ENCODE results near the gene FAM241A. TPM values are rescaled to one million over a fixed set of nuclear protein-coding genes. Genes with fewer than 3 reads are reported as not detected.

FAM241A gene
- total RNA-seq, 1 donor from 2014 or later: 6.8 TPM

DNA sequence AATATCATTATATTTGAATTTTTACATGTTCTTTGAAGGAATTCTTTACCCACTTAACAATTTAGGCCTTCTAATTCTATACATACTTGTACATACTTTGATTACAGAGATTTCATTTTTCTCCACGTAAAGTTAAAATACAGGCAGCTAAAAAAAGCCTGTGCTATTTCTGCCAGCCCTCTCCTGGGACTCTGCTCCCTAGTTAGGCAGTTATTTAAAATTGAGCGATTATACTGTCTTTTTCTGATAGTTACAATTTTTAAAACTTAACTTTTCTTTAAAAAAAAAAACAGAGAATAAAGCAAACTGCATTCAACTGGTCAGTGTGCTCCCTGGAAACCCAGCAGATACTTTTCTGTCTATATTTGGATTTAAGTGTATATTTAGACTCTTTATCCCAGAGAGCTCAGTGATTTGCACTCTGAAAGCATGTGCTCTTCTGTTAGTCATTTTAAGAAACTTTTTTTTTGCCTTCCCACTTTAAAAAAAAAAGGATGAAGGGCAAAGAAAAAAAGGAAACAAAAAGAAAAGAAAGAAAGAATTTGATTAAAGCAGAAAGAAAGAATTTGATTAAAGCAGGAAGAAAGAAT is 18.1 kb upstream of the FAM241A start:
- peaks cover 0 to 4% of the 10 kb centered on the region in 2 donors for H3K4me1 ChIP-seq
- TF ChIP-seq CTCF (IDR thresholded peaks at IDR 0.05): no peak
- DNase-seq (ENCODE audit: low spot score in 2 of 2): no peak
- H3K36me3 ChIP-seq: no peaks in the 10 kb centered on the region
- H3K27ac ChIP-seq: peak overlapping the region in 1 of 2 donors; percentile 44
- no peaks in the 10 kb centered on the region for H3K9me3 ChIP-seq
- intact Hi-C loops (cut with DNase I): loop anchor here (2.0 kb wide), 1 partner anchor 18 kb away; the partner anchor contains the start of gene FAM241A
- no peaks in the 10 kb centered on the region for H3K27me3 ChIP-seq
- no peak overlapping the region for H3K4me3 ChIP-seq

DNA sequence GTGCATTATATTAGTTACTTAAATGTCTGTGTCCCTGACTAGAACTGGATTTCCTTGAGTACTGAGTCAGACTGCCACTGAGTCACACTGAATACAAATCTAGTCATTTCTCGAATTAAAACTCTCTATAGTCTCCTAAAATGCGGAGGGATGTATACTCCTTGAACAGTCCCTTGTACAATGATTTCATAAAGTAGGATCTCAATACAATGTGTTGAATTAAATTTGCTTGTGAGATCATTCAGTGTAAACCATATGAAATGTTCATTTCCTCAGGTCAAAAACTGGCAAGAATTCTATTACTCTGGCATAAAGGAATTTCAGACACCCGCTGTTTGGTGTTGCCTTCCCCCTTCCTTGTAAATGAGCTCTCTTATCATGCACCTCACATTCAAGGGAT is 17.5 kb upstream of the FAM241A start:
- no peaks in the 10 kb centered on the region for H3K9me3 ChIP-seq
- TF ChIP-seq CTCF (IDR thresholded peaks at IDR 0.05): no peak
- no peaks in the 10 kb centered on the region for H3K27me3 ChIP-seq
- H3K27ac ChIP-seq: peak overlapping the region in 1 of 2 donors; percentile 44
- H3K4me1 ChIP-seq: peaks cover 0 to 4% of the 10 kb centered on the region in 2 donors
- intact Hi-C loops (cut with DNase I): loop anchor here (2.0 kb wide), 1 partner anchor 17 kb away; the partner anchor contains the start of gene FAM241A
- H3K36me3 ChIP-seq: no peaks in the 10 kb centered on the region
- no peak for DNase-seq (ENCODE audit: low spot score in 2 of 2)
- no peak overlapping the region for H3K4me3 ChIP-seq

DNA sequence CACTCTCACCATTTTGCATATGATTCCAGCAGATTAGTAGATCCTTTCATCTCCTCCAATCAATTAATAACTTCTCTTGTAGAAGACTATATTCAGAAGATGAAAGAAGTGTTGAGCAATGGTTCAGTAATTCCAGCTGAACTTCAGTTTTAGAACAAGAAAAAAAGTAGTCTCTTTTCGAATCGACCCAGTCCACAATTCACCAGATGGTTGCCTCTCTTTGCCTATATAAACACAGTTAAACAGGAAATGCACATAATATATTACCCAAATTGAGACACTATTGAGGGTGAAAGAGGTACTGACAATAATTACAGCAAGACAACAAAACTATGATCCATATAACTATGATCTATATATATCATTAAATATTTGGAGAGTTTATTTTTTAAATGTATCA is 16.8 kb upstream of the FAM241A start:
- Histone ChIP-seq H3K4me3 (no peak overlapping the region), H3K4me1 (peaks cover 0 to 4% of the 10 kb centered on the region in 2 donors), H3K9me3 (no peaks in the 10 kb centered on the region), H3K27ac (no peak overlapping the region), H3K27me3 (no peaks in the 10 kb centered on the region), H3K36me3 (no peaks in the 10 kb centered on the region)
- DNase-seq (ENCODE audit: low spot score in 2 of 2): no peak
- TF ChIP-seq CTCF (IDR thresholded peaks at IDR 0.05): no peak
- intact Hi-C loops (cut with DNase I): no loop called here

DNA sequence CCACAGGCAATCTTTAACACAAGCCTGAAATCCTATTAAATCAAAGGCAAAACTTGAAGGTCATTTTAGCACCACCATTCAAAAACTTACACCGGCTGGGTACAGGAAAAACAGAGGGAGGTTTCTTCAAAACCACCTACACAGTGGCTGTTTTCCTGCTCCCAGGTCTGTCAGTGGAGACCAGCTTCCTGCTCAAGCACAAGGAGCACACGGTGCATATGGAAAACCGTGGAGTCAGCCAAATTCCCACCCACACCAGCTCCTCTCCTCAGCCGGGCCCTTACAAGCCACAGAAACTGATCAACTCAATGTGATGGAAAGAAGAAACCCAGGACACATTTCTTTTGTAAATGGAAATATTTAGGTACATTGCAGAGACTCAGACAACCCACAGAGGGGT is 14.3 kb upstream of the FAM241A start:
- Histone ChIP-seq H3K27me3 (no peaks in the 10 kb centered on the region), H3K36me3 (no peaks in the 10 kb centered on the region), H3K4me1 (peaks cover 0 to 4% of the 10 kb centered on the region in 2 donors), H3K9me3 (no peaks in the 10 kb centered on the region), H3K4me3 (no peak overlapping the region), H3K27ac (no peak overlapping the region)
- no peak for TF ChIP-seq CTCF (IDR thresholded peaks at IDR 0.05)
- intact Hi-C loops (cut with DNase I): no loop called here
- DNase-seq (ENCODE audit: low spot score in 2 of 2): no peak

DNA sequence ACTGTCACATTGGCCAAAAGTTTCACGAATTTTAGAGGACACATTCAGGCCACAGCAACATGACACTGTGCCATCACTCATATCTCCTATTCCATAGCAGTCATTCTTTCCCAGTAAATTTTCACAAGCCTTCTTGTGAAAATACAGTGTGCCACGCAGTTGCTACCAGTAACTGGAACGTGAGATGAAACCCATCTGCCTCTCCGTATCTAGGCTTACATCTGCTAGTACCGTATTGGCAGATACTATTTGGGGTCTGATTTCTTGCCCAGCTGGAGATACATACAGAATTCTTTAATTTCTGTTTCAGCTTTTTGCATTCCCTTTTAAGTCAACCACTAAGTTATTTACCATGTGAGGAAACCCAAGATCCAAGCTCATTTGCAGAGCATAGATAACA is 8.7 kb upstream of the FAM241A start:
- Histone ChIP-seq H3K9me3 (no peaks in the 10 kb centered on the region), H3K27me3 (no peaks in the 10 kb centered on the region), H3K36me3 (no peaks in the 10 kb centered on the region), H3K27ac (no peak overlapping the region), H3K4me3 (no peak overlapping the region), H3K4me1 (no peaks in the 10 kb centered on the region)
- TF ChIP-seq CTCF (IDR thresholded peaks at IDR 0.05): no peak
- intact Hi-C loops (cut with DNase I): no loop called here
- DNase-seq (ENCODE audit: low spot score in 2 of 2): no peak

GRCh38 chr4:112138538-112138937 is 6.7 kb upstream of the FAM241A start:
- no peak for TF ChIP-seq CTCF (IDR thresholded peaks at IDR 0.05)
- Histone ChIP-seq H3K4me3 (no peak overlapping the region), H3K9me3 (no peaks in the 10 kb centered on the region), H3K36me3 (no peaks in the 10 kb centered on the region), H3K4me1 (no peaks in the 10 kb centered on the region), H3K27ac (no peak overlapping the region), H3K27me3 (no peaks in the 10 kb centered on the region)
- DNase-seq (ENCODE audit: low spot score in 2 of 2): no peak
- intact Hi-C loops (cut with DNase I): no loop called here
